ENCODE results near the gene YBX2.

GRCh38 chr17:7322520-7323194, 28.2 kb upstream of the YBX2 start:
- TF ChIP-seq POLR2A (IDR thresholded peaks at IDR 0.05; ENCODE audit: low read length): no peak
- no peak for TF ChIP-seq GATA1 (IDR thresholded peaks at IDR 0.05; ENCODE audit: low read depth, low read length)
